ENCODE measurements around the gene ENOSF1.
"Not testable (repeated sequence)": the region's sequence is repeated elsewhere in the genome, so short reads cannot be mapped to it uniquely, and the experiment has no call there.

The ENOSF1 gene, protein sequence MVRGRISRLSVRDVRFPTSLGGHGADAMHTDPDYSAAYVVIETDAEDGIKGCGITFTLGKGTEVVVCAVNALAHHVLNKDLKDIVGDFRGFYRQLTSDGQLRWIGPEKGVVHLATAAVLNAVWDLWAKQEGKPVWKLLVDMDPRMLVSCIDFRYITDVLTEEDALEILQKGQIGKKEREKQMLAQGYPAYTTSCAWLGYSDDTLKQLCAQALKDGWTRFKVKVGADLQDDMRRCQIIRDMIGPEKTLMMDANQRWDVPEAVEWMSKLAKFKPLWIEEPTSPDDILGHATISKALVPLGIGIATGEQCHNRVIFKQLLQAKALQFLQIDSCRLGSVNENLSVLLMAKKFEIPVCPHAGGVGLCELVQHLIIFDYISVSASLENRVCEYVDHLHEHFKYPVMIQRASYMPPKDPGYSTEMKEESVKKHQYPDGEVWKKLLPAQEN

DNA sequence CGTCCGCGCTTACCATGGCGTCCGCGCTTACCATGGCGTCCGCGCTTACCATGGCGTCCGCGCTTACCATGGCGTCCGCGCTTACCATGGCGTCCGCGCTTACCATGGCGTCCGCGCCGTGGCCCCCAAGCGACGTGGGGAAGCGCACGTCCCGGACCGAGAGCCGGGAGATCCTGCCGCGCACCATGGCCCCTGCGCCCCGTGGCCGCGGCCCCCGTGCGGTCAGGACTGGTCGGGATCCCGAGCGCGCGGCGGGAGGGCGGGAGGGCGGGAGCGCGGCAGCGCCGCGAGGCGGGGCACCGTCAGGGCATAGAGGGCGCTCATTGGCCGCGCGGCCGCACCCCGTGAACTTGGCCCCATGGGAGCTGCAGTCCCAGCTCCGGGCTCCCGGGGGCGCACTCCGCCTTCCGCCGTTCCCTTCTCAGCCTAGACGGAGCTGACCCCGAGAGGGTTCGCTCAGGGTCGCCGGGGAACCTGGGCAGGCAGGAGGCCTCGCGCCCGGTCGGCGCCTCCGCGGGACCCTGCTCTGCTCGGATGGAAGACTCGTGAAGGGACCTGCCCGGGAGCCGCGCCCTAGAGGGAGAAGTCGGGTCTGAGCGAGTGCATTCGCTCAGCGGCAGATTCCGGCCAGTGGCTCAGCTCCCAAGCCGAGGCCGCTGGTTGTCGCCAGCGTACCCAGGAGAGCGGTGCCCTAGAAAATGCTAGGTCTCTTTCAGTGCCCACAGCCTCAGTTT, at the start of gene ENOSF1:
TSS of gene ENOSF1 (minus strand) at position 230 of the 734 bp plus-strand sequence. CDS start at position 187, 43 bp downstream.
- peak; percentile 48 to 65 (median 62) for DNase-seq

DNA sequence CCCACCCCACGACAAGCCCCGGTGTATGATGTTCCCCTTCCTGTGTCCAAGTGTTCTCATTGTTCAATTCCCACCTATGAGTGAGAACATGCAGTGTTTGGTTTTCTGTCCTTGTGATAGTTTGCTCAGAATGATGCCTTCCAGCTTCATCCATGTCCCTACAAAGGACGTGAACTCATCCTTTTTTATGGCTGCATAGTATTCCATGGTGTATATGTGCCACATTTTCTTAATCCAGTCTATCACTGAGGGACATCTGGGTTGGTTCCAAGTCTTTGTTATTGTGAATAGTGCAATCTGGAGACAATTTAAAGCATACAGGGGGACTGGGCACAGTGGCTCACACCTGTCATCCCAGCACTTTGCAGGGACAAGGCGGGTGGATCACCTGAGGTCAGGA, 47.4 kb upstream of the ENOSF1 start:
- not testable (repeated sequence) for DNase-seq

DNA sequence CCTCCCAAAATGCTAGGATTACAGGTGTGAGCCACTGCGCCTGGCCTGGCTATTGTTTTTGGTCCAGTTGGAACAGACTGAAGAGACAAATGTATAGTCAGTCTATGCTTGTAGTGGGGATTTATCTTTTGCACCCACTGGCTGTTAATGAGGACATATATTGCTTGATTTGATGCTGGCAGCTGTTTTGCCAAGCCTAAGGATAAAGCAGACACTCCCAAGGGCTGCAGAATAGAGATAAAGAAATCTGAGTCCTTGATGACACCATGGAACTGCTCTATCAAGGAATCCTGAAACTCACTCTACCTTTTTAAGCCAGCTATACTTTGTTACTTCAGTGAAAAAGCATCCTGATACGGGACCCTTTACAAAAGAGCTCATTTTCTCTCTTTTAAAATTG, 43.1 kb upstream of the ENOSF1 start:
- no peak for DNase-seq

DNA sequence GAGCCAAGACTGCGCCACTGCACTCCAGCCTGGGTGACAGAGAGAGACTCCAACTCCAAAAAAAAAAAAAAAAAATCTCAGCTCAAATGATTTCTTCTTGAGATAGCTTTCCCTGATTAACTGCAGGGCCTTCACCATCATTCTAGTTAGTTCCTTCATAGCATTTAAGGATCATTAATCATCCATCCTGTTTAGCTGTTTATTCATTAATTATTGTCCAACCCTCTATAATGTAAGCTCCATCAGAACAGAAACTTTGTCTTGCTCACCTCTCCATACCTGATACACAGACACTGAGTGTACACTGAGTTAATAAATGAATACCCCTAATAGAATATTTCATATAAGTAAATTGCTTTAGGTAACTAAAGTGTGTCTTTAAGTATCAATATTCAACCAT, 42.2 kb upstream of the ENOSF1 start:
- no peak for DNase-seq

DNA sequence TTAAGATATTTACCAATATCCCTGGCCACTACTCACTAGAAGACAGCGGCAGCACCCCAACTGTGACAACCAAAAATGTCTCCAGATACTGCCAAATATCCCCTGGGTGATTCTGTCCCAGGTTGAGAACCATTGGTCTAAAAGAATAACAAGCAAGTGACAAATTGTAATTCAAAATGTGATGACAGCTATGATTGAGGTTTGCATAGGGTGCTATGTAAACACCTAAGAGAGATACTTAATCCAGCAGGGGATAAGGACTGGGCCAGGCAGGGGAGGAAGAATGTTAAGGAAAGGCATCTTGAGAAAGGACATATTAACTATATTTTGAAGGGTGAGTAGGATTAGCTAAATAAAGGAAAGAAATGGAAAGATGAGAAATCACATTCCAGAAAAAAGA, 38.0 kb upstream of the ENOSF1 start:
- DNase-seq = no peak

DNA sequence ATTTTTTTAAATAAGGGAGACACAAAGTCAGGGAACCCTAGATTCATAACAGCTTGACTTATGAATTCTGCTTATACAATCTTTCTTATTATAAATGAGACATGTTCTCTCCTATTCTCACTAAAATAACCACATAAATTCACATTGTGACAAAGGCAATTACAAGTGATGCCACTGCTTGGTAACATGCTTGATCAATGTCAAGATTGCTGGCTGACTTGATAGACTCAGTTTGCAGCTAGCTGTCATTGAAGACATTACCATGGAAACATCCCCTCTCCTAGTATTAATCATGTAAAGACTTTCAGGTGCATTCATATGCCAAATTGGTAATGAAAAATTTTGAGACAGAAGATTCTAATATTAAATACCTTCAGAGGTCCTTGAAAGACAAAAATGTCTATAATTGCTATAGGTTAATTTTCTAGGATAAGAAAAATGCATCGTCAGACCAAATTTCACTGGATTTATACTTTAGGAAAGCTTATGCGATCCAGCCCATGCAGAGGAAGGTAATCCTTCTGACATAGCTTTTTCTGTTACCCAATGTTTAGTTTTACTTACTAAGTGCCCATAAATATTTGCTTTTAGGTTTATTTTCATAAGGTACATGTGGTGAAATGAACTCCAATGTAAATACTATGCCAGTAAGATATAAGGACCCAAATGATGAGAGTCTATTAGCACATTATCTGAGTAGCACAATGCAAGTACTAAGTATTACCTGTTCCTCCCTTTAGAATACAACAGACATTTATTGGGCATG, 32.6 kb upstream of the ENOSF1 start:
- DNase-seq = no peak

DNA sequence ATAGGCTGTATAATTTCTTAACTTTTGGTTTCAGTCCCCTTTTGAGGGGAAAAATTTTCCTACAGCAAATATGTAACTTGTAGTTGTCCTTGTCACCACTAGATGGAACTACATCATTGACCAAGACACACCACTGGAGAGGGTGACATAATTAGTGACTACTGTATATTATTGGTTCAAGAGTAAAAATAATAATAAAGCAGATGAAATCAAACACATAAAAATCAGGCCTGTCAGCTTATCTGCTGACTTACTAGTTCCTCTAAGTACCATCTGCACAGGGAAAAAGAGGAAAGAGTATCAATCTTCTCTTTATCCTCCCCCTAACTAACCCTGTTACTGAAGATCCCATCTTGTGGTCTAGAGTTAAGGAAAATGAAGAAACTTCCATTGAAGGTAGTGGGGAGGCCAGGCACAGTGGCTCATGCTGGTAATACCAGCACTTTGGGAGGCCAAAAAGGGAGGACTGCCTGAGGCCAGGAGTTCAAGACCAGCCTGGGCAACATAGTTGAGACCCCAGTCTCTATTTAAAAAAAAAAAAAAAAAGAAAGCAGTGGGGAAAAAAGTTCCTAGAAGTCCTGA, 29.6 kb upstream of the ENOSF1 start:
- DNase-seq = no peak

DNA sequence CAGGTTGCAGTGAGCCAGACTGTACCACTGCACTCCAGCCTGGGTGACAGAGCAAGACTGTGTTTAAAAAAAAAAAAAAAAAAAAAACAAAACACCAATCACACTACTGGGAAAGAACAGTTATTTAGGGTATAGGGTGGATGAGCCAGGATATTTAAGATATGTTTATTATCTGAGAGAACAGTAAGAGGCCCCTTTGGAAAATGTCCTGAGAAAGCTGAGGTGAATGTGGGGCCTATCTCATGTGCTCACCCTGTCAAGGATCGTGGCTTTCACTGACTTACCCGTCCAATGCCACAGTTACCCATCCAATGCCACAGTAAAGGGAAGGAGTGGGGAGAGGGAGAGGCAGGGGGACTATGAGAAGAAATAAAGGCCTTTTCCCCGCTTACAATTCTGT, 19.9 kb upstream of the ENOSF1 start:
- DNase-seq = no peak

DNA sequence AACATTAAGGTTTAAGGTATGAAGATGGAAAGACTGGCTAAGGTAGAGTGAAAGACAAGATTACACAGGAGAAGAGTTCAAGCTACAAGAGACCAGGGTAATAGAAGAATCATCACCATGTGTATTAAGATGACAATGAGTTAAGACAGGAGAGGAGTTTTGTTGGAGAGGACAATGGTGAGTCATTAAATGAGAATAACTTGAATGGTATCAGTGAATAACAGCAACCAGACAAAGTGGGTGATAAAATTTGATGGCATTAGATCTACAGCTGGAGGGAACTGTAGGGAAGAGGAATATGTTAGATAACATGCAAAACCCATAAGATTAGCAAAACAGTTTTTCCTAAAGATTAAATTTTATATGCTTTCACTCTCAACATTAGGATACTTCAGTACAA, 18.8 kb upstream of the ENOSF1 start:
- no peak for DNase-seq

DNA sequence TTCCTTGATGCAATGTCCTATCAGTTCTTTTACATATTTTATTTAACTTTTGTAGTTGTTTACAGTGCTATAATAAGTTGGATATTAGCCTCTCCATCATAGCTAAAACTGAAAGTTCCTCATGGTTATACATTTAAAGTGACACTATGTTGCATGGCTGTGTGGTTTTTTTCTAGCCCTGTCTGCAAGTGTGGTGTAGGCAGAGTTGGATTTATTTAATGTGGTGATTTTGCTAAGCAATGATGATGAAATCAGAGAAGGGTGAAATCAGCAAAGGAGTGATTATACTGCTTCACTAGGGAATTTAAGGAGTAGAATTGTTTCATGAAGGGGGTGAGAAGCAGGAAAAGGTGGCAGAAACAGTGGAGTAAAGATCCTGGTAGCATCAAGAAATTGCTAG, 18.3 kb upstream of the ENOSF1 start:
- no peak for DNase-seq

DNA sequence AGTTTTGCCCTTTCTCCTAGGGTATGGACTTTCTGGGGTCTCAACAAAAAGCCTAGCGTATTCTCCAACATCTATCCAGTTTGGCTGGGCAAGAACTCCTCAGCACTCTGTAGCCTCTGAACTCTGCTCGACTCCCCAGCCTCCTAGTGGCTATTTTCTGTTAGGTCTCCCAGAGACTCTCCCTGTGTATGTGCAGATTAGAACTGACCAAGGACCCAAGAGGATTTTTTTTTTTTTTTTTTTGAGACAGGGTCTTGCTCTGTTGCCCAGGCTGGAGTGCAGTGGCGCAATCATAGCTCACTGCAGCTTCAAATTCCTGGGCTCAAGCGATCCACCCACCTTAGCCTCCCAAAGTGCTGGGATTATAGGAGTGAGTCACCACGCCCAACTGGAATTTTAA, 17.7 kb upstream of the ENOSF1 start:
- not testable (repeated sequence) for DNase-seq

DNA sequence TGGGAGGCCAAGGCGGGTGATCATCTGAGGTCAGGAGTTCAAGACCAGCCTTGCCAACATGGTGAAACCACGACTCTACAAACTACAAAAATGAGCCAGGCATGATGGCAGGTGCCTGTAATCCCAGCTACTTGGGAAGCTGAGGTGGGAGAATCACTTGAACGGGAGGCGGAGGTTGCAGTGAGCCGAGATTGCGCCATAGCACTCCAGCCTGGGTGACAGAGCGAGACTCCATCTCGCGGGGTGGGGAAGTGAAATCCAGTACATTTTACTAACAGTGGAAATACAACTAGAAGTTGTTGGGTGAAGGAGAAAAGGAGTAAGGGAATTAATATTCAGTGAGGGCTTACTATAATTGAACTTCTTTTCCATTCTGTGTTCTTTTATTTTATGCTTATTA, 13.2 kb upstream of the ENOSF1 start:
- no peak for DNase-seq

DNA sequence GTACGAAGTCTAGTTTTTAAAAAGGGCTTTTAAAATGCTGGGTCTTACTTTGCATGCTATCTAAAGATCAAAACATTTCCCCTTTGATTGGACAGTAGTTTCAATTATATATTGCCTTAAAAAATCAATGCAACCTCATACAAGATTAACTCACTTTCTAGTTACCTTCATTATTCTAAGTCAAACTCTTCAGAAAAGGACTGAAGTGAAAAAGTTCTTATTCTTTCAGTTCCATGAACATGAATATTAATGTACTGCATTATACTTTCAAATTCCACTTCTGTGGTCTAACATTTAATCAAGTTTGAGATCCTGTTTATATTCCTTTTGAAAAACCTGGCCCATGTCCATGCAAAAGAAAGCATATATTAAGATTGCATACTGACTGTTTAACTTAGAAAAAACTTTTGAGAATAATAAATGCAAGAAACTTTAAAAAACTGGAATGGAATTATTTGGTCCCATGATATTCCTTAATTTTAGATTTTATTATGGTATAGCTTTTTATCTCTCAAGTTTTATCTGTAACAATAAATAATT, 11.2 kb upstream of the ENOSF1 start:
- DNase-seq = no peak

DNA sequence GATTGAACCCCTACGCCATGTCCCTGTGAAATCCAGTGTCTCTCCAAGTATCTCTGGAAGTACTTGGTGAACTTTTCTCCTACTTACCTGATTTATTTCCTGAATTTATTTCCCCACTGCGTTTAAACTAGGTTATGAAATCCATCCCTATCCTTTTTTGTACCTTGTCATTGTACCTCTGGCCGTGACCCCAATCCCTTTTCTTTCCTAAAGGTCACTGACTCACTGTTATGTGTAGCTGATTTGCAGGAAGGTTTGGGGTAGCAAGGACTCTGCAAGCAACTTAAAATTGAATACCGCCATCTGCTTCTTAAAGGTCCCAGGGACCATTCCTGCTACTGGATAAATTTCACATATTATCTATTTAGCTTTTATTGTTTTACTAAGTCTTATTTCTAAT, 4.6 kb upstream of the ENOSF1 start:
- DNase-seq = no peak

DNA sequence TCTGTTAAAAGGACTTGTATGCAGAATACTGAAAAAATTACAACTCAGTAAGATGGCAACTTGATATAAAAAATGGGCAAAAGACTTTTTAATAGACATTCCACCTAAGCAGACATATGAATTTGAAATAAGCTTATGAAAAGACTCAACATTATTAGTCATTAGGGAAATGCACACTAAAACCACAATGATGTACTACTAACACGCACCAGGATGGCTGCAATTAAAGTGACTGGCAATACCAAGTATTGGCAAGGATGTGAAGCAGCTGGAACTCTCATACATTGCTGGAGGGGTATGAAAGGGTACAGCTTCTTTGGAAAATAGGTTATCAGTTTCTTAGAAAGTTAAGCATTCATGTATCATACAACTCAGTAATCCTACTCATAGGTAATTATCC, 3.2 kb upstream of the ENOSF1 start:
- no peak for DNase-seq

DNA sequence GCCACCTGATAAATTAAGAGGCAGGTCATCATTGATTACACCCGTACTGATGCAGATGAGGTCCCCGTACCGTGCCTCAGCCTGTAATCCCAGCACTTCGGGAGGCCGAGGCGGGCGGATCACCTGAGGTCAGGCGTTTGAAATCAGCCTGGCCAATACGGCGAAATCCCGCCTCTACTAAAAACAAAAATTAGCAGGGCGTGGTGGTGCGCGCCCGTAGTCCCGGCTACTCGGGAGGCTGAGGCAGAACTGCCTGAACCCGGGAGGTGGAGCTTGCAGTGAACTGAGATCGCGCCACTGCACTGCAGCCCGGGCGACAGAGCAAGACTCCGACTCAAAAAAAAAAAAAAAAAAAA, 683 bp upstream of the ENOSF1 start:
- DNase-seq = no peak

DNA sequence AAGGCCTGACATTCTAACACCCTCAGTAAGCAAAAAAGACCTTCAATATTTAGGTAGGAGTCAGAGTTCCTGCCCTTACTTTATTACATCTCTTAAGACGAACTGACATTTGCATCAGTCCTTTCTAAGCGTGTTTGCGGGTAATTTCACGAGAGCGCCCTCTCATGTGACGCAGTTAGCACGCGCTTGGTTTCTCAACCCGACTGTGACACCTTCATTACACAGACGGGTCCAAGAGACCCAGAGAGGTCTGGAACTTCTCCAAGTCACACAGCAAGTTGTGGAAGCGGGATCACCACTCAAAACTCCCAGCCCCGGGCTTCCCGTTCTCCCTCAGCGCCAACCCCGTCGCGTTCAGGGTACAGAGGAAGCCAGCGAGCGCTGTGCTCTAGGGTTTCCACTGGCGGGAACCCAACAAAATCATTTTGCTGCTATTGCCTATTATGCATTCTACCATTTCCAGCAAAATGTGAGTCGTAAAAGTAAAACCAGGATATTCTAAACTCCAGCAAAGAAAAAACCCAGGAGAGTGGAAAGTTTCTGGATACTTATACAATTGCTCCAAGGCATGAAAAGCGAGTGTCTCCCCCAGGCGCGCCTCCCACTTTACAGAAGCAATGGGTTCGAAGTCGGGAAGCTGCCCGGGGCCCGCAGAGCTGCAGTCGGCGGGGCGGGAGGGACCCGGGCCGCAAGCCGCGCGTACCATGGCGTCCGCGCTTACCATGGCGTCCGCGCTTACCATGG, 601 bp downstream of the ENOSF1 start:
- DNase-seq = peak; percentile 25 to 49 (median 38)

DNA sequence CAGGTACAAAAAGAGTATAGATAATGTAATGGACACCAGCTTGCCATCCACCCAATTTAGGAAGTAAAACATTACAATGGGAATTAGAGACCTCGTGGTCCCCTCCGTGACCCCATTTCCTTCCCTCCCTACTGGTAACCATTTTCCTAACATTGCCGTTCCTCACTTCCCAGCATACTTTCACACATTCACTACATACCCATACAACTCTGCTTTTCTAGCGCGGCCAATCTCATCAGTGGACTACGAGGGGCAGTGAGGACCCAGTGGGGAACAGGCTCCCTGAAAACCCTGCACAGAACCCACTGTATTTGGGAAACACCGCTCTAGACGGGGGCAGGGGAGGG, 1.1 kb downstream of the ENOSF1 start:
- DNase-seq = no peak

DNA sequence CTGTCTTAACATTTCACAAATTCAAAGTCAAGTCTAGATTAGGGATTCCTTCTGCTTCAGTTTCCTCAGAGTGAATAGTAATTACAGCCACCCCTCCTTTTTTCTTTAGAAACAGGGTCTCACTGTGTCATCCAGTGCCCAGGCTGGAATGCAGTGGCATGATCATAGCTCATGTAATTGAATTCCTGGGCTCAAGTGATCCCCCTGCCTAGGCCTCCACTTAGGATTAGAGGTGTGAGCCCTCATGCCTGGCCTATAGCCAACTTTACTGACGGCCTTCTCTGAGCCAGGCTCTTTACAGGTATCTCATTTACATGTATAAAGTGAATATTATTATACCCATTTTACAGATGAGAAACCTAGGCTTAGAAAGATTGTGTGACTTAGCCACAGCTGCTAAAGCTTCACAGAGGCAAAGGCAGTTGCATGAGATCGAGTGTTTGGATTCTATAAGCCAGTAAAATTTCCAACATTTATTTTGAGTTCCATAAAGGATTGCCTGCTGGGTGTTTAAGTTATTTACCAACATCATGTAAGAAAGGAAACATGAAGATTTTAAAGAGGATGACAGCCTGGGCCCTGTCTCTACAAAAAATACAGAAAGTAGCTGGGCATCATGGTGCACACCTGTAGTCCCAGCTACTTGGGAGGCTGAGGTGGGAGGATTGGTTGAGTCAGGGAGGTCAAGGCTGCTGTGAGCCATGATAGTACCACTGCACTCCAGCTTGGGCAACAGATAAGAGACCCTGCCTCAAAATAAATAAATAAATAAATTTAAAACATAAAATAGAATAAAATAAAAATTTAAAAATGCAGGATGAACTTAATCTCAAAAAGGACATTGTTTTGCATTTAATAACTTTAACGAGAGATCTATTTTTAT, 1.8 kb downstream of the ENOSF1 start:
- no peak for DNase-seq

DNA sequence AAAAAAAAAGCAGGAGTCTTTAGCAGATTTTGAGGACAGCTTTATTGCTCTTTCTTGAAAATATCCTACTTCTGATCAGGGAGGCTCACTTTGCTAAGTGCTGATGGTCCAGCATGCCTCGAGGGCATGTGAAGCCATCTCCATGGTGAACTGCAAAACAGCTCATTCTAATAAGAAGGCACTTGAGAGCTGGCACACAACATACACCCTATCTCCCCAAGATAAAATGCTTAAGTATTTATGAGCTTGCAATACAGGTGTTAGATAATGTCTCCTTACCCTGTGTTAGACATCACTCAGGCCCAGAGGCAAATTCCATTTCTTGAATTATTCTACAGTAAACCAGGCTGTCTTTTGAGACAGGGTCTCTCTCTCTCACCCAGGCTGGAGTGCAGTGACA, 2.7 kb downstream of the ENOSF1 start:
- no peak for DNase-seq

DNA sequence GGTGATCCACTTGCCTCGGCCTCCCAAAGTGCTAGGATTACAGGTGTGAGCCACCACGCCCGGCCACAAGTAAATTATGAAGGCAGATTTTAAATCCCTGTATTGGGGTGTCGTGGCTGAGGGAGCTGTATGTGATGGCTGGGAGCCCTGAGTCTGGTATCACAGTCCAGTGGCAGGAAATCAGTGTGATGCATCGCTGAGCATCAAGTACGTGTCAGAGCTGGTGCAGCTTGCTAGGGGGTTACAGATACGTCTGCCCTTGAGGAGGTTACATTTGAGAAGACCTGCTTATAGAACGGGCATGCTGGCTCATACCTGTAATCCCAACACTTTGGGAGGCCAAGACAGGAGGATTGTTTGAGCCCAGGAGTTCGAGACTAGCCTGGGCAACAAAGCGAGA, 4.3 kb downstream of the ENOSF1 start:
- no peak for DNase-seq

Data from activated CD4-positive, CD25-positive, alpha-beta regulatory T cell (primary cell).